Measurements from ENCODE around the gene EFNA4. TPM values are rescaled to one million over a fixed set of nuclear protein-coding genes. Genes with fewer than 3 reads are reported as not detected.

The EFNA4 gene
- total and polyA plus RNA-seq, 2 of the 4 experiments (the other 2 are of a cell fraction) = 3.8 to 11.8 TPM

DNA sequence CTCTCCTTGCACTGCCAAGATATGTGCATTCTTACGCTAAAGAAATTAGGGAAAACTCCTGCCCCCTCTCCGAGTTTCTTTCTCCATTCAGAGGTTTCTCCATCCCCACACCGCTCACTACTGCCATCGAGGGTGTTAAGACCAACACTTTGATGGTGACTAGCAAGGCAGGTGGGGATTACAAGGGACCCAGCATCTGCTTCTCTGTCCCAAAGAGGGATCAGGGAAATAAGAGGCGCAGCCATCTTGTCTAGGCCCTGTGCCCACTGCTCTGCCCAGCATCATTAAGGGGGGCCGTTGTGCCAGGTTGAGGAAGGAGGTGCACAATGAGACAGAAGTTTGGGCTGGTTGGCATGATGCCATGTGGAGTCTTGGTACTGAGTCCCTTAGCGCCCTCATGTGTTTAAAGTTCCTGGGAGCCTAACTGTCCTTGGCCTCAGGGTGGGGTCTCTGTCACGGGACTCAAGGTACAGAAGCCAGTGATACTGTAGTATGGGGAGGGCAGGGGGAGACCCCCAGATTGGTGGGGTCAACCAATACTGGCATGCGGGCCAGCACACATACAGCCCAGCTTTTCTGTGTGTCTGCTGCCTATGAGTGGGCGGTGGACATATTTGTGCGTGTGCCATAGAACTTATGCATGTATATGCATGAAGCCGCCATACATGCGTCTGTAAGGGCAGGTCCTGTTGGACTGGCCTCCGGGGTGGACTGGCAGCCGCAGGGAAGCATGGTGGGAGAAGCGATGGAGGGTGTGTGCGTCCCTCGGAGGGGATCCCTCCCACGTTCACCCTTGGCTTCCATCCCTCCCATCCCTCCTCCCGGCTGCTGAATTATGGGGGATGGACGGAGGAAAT, 20.6 kb downstream of the EFNA4 start:
- Histone ChIP-seq H3K4me3 (ENCODE audit: insufficient read depth, low read depth, low read length) (peak overlapping the region; percentile 14; the same call in 1 of the 2 replicates), H2AFZ (replicated peaks; ENCODE audit: low read length, poor library complexity) (peak overlapping the region; percentile 99), H3K14ac (replicated peaks; ENCODE audit: low read depth, low read length) (no peak overlapping the region), H4K5ac (ENCODE audit: low read depth, low read length) (no peak overlapping the region), H3K9ac (ENCODE audit: low read depth, low read length) (no peak overlapping the region; the same call in 1 of the 2 replicates), H3K4me1 (ENCODE audit: control insufficient read depth, insufficient read depth, low read length) (peaks cover 11% of the 10 kb centered on the region; the same call in 1 of the 2 replicates), H3K79me1 (ENCODE audit: low read depth in 1 of 2, low read length in 2 of 2) (no peaks in the 10 kb centered on the region; a peak in 1 of 4 replicates), H2AK5ac (ENCODE audit: low read depth, low read length) (no peak overlapping the region; the same call in 1 of the 2 replicates), H3K23ac (ENCODE audit: low read depth, low read length) (no peak overlapping the region), H3K9me1 (ENCODE audit: insufficient read depth, low read length) (peaks cover 5% of the 10 kb centered on the region), H2BK15ac (ENCODE audit: low read depth, low read length) (no peak overlapping the region), H3K4ac (ENCODE audit: low read depth, low read length) (no peak overlapping the region), H3K56ac (ENCODE audit: extremely low read depth, insufficient read depth, low read length) (no peak overlapping the region), H4K8ac (ENCODE audit: low read depth in 2 of 2, low read length in 2 of 2) (peak overlapping the region in 1 of 2 experiments; percentile 8; a peak in 1 of 4 replicates), H2BK20ac (ENCODE audit: low read depth, low read length) (no peak overlapping the region), H2BK5ac (ENCODE audit: low read depth, low read length, poor library complexity, severe bottlenecking) (no peak overlapping the region), H3K9me3 (ENCODE audit: control insufficient read depth, insufficient read depth, low read length) (no peaks in the 10 kb centered on the region), H4K91ac (ENCODE audit: insufficient read depth, low read depth, low read length) (no peak overlapping the region), H3K27me3 (ENCODE audit: control insufficient read depth, insufficient read depth, low read length) (peaks cover 51% of the 10 kb centered on the region), H2AK9ac (replicated peaks; ENCODE audit: low read depth, low read length, poor library complexity) (peak overlapping the region; percentile 2), H3K27ac (ENCODE audit: insufficient read depth, low read length) (no peak overlapping the region), H3K36me3 (ENCODE audit: control insufficient read depth, insufficient read depth, low read length) (no peaks in the 10 kb centered on the region), H4K20me1 (ENCODE audit: insufficient read depth, low read length) (peaks cover 7% of the 10 kb centered on the region), H3K4me2 (ENCODE audit: low read depth, low read length) (peak overlapping the region; percentile 79), H3K18ac (ENCODE audit: low read depth, low read length) (no peak overlapping the region), H2BK120ac (ENCODE audit: low read depth, low read length) (no peak overlapping the region)
- dilution Hi-C loops (cut with HindIII; ENCODE audit: low sequenced_read_pairs, unreplicated experiment) (no loop called here), intact Hi-C loops (cut with micrococcal nuclease) (loop anchor here (1.0 to 10.0 kb wide), 4 partner anchors 21 to 609 kb away; partner anchors contain the start of genes EFNA4 and PYGO2), in situ Hi-C loops (cut with MboI; ENCODE audit: low sequenced_read_pairs) (no loop called here)
- POLR2A ChIA-PET (ENCODE audit: unreplicated experiment) = no interaction called here
- DNase-seq (no peak), ATAC-seq (ENCODE audit: low read depth) (peak; percentile 2; the same call in 1 of the 2 replicates)
- BruUV-seq (replicated peaks) = no TSS peak
- no peak for TF ChIP-seq RCOR1 (IDR thresholded peaks at IDR 0.05; ENCODE audit: insufficient replicate concordance, low read length)
- TF ChIP-seq, protein P1, sequence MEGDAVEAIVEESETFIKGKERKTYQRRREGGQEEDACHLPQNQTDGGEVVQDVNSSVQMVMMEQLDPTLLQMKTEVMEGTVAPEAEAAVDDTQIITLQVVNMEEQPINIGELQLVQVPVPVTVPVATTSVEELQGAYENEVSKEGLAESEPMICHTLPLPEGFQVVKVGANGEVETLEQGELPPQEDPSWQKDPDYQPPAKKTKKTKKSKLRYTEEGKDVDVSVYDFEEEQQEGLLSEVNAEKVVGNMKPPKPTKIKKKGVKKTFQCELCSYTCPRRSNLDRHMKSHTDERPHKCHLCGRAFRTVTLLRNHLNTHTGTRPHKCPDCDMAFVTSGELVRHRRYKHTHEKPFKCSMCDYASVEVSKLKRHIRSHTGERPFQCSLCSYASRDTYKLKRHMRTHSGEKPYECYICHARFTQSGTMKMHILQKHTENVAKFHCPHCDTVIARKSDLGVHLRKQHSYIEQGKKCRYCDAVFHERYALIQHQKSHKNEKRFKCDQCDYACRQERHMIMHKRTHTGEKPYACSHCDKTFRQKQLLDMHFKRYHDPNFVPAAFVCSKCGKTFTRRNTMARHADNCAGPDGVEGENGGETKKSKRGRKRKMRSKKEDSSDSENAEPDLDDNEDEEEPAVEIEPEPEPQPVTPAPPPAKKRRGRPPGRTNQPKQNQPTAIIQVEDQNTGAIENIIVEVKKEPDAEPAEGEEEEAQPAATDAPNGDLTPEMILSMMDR (conservative IDR thresholded peaks at IDR 0.05; ENCODE audit: low read depth, low read length) = peak; percentile 34
- no peak for TF ChIP-seq MXI1 (IDR thresholded peaks at IDR 0.05; ENCODE audit: borderline replicate concordance, low read depth, low read length)
- no peak for TF ChIP-seq FOS (IDR thresholded peaks at IDR 0.05; ENCODE audit: low read depth, low read length)
- no peak for TF ChIP-seq BHLHE40 (IDR thresholded peaks at IDR 0.05; ENCODE audit: low read depth, low read length)
- no peak for TF ChIP-seq MAZ (IDR thresholded peaks at IDR 0.05; ENCODE audit: borderline replicate concordance, low read depth, low read length)
- peak; percentile 24; the same call in 1 of the 2 replicates for TF ChIP-seq RAD21 (IDR thresholded peaks at IDR 0.05; ENCODE audit: low read length)
- no peak for TF ChIP-seq CEBPB (IDR thresholded peaks at IDR 0.05; ENCODE audit: low read depth, low read length)
- TF ChIP-seq, protein P2, sequence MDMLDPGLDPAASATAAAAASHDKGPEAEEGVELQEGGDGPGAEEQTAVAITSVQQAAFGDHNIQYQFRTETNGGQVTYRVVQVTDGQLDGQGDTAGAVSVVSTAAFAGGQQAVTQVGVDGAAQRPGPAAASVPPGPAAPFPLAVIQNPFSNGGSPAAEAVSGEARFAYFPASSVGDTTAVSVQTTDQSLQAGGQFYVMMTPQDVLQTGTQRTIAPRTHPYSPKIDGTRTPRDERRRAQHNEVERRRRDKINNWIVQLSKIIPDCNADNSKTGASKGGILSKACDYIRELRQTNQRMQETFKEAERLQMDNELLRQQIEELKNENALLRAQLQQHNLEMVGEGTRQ (IDR thresholded peaks at IDR 0.05; ENCODE audit: low read depth, low read length) = no peak
- no peak for TF ChIP-seq CHD1 (IDR thresholded peaks at IDR 0.05; ENCODE audit: low read depth, low read length)
- no peak for TF ChIP-seq POLR2A (IDR thresholded peaks at IDR 0.05; ENCODE audit: low read depth, low read length)
- CTCF ChIA-PET = interaction anchor here (0.6 to 1.7 kb wide), 9 partner anchors 19 to 855 kb away, joined by 3 to 9 read pairs (median 5); partner anchors contain the start of gene ADAM15
- WGBS, 2 experiments (ENCODE audit: extremely low coverage in 2 of 2, insufficient read length in 1 of 2) = 60% methylated on average over 2 of the region's 21 CpGs; no CpG with 5 or more reads in 1 of the 2 experiments
